ENCODE data around the gene CMIP.

The CMIP gene

GRCh38 chr16:81535679-81536360 is 91.2 kb downstream of the CMIP start:
- DNase-seq (ENCODE audit: low read depth) = no peak

DNA sequence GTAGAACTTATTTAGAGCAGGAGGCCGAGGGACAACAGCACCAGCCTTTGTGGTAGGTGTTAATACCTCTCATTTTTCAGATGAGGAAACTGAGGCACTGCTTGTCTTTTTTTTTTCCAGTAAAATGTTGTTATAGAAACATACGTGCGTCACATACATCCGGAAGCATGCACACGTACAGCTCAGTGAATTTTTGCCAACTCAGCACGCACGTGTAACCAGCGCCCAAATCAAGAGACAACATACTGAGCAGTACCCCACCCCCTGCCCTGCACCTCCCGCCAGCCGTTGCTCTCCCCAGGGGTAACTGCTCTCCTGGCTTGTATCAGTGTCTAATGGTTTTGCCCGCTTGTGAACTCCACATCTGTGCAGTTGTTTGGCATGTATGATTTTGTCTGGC is 92.0 kb downstream of the CMIP start:
- no peak for DNase-seq (ENCODE audit: low read depth)

GRCh38 chr16:81537721-81538561 is 93.3 kb downstream of the CMIP start:
- DNase-seq (ENCODE audit: low read depth) = no peak

GRCh38 chr16:81539009-81539758 is 94.6 kb downstream of the CMIP start:
- DNase-seq (ENCODE audit: low read depth) = no peak

DNA sequence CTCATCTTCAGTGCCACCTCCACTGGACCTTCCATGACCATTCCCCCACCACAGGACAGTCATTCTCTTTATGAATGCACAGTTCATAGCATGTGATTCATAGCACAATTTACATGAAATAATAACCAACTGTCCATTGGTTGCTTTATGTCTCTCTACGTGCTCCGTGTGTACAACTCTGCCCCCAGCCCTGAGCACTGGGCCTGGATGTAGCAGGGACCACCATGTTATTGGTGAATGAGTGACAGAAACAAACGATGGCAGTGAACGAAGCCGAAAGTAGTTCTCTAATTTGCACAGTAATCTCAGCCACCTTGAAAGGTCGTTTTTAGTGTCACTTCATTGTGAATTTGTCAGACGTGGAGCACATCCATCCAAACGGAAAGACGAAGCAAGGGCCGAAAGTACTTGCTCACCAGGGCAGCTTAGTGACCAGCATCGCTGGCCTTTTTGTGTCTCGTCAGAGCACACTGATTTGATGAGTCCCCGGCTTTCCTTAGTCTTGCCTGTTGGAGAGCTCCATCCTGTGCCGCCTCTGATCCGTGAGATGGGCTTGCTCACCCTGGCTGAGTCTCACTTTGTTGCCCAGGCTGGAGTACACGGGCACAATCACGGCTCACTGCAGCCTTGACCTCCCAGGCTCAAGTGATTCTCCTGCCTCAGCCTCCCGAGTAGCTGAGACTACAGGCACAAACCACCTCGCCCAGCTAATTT is 95.3 kb downstream of the CMIP start:
- no peak for DNase-seq (ENCODE audit: low read depth)

DNA sequence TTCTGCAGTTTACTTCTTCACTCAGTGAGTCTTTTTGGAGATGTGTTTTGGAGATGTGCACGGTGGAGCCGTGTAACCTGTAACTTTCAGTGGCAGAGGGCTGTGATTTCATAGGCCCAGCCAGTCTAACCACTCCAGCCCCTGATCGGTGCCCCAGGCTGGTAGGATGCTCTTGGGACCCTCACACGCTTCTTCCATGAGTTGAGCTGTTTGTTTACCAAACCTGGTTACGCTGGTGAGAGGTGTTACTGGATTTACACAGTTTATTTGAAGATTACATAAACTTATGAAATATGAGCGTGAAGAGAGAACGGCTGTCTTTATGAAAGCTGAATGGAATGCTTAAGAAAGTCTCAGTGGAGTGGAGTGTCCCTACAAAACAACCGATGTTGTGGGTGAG is 96.7 kb downstream of the CMIP start:
- no peak for DNase-seq (ENCODE audit: low read depth)

- no peak for DNase-seq (ENCODE audit: low read depth)
These were observed 98.3 kb downstream of the CMIP start for GRCh38 chr16:81542609-81543570.

GRCh38 chr16:81543571-81543970 is 99.0 kb downstream of the CMIP start:
- DNase-seq (ENCODE audit: low read depth) = no peak

- no peak for DNase-seq (ENCODE audit: low read depth)
These were observed 99.7 kb downstream of the CMIP start for GRCh38 chr16:81544261-81544660.

DNA sequence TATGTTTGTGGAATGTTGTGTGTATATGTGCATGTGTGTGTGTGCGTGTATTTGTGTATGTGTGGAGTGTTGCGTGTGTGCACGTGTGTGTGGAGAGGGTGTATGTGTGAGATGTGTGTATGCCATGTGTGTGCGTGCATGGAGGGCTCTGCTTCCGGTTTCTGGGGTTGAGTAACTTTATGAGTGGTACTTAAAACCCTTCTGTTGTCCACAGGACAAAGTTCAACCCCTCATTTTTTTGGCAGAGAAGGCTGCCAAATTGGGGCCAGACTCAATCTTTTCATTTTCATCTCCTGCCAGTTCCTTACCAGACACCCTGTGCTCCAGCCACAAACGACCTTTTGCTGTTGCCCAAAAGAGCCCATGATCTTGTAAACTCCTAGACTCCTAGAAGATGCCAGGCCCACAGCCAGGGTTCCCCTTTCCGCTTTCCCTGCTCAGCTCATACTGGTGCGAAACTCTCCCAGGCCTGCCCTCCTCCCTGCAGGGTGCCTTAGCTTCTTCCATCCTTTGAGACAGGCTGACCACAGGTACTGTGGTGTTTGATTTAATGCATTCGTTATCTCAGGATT is 100.2 kb downstream of the CMIP start:
- DNase-seq (ENCODE audit: low read depth) = no peak

DNA sequence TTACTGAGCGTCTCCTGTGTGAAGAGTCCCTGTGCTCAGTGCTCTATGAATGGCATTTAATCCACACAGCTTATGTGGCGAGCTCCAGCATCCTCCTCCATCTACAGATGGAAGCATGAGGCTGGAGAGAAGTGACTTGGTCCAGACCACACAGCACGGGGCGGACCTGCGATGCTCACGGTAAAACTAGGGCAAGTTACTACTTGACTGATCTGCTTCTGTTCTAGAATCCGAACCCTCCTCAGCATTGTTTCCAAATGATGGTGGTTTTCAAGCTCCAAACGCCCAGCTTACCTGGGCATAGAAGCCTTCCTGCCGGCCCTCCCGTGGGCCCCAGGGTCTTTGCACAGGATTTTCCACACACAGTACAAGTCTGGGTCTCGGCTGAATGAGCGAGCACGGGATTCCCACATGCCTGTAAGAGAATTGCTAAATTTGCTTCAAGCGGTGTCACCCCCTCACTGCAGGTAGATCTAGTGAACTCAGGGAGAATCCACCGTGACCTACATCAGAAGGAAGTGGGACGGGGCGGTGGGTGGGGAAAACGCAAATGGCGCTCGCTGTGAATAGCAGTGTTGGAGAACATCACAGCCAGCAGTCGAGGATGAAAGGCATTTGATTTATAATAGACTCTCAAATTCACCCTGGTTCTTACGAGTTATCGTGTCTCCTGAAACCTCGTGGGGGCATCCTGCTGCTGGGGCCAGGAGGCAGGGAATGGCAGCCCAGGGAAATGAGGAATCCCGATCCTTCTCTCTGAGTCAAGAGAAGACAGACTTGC is 101.1 kb downstream of the CMIP start:
- no peak for DNase-seq (ENCODE audit: low read depth)

GRCh38 chr16:81546781-81547180 is 102.2 kb downstream of the CMIP start:
- no peak for DNase-seq (ENCODE audit: low read depth)

DNA sequence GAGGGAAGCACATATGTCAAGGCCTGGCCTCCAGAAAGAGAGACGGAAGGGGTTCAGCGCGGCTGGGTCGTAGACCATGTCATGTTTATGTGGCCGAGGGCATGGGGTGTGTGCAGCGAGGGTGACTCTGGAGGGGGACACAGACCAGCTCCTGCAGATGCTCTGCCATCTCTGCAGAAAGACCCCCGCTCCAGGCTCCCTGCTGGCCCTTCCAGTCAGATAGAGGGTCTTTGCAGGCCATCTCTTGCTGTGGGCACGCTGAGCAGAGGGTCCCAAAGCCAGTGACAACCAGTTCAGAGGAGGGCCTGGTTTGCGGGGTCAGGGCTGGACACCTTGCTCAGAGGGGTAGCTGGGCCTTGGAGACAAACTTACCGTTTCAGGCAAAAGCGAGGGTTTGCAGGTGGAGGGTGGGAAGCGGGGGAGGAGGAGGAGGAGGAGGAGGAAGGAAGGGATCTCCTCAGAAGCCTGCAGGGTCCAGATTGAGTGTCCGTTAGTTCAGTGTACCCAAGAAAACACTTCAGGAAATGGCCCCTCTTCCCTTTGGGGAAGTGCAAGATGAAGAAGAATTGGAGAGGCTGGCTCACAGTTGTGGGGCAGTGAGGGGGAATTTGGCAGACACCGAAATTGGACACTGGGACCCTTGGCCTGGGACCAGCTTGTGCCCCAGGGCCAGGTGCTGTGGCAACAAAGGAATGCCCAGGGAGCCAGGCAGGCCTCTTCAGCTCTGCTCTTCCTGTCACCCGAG is 102.8 kb downstream of the CMIP start:
- DNase-seq (ENCODE audit: low read depth) = no peak

- no peak for DNase-seq (ENCODE audit: low read depth)
These were observed 103.3 kb downstream of the CMIP start for GRCh38 chr16:81547939-81548216.

GRCh38 chr16:81548551-81548875 is 103.9 kb downstream of the CMIP start:
- DNase-seq (ENCODE audit: low read depth) = no peak

DNA sequence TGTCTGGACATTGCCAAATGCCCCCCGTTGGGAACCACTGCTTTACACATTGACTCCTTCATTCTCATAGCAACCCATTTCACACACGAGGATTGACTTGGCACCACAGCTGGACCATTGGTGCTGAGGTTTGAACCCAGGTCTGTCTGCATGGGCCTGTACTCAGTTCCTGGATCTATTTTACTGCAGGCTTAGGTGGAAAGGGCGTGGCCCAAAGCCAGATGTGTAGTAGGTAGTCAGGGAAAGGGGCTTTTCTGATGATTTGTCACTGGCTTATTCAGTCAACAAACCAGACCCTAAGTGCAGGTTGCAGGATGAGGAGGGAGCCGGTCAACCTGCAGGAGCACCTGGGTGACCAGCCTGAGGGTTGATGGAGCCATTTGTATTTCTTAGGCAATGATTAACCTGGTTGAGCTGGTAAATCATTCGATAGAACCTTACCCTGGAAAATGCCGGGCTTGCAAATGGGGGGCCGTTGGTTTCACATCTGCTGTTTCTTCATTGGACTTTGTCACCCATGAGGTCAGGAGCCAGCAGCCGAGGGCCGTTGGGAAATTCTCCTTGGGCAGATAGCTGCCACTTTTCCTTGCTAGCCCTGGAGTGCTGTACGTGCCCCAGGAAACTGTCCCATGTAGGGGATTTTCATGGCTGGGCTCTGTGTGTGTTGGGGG is 104.4 kb downstream of the CMIP start:
- no peak for DNase-seq (ENCODE audit: low read depth)

DNA sequence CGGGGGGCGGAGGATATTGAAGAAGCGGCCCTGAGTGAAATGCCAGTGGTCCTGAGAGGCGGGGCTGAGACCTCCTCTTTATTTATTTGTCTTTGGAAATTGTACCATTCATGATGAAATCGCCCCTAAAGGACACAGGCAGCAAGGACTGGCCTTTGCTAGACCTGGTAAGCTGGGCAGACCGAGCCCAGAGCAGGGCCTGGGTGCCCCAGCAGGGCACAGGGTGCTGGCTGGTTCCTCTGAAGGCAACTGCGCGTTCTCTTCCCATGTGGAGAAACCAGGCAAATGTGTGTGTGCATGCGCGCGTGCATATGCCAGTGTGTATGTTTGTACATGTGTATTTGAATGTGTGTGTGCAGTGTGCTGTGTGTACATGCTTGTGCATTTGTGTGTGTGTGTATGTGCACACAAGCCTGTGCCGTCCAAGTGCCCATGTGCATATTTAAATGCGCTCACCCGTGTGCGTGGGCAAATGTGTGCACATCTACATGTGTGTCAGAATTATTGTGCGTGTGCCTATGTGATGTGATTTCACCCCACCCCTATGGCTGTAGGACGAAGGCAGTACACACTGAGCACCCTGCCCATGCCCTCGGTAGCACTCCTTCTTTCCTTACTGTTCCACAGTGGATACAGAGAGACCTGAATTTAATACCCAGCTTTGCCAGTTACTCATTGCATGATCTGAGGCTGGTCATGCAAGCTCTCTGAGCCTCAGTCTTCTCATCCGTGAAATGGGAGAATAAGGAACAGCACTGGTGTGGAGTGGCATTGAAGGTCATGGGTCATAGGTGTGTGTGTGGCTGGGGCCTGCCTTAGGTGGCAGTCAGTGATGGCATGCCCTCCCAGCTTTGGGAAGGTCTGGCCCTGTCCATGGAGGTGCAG is 105.2 kb downstream of the CMIP start:
- no peak for DNase-seq (ENCODE audit: low read depth)

DNA sequence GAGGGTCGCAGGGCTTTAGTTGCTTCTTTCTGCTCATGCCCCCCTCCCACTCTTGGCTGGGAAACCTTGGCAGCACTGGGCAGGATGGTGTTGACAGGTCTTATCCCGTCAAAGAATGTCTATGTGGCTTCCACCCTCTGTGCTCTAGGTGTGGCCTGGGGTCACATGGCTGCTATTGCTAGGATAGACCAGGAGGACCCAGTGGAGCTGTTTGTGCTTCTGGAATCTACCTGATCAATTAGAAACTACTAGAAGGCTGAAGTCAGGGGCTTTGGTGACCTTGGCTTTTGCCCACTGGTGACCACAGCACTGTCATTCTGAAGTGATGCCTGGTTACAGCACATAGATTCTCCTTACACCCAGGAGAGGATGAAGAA is 105.8 kb downstream of the CMIP start:
- DNase-seq (ENCODE audit: low read depth) = no peak

Data from HS-5 (cell line).